MM.1S (cell line): Measurements from ENCODE around the gene GBX2.

ENCODE experiments used
- CTCF ChIP-seq: fragments of 300-600 bp; sonication (generic); IDR thresholded peaks from 2 replicates; pipeline ENCODE4 v1.5.1; 2016; ENCODE audit warnings: antibody characterized with exemption, low read length, mixed read lengths
- EZH2phosphoT487 ChIP-seq: fragments of 300-600 bp; sonication (generic); IDR thresholded peaks from 2 replicates; pipeline ENCODE4 v1.6.1; 2018; ENCODE audit warnings: antibody characterized with exemption, low read length

GRCh38 chr2:236125541-236125940, 42.6 kb downstream of the GBX2 start:
- TF ChIP-seq CTCF (no peak), EZH2phosphoT487 (no peak)
